ENCODE results near the gene CAMK4.

DNA sequence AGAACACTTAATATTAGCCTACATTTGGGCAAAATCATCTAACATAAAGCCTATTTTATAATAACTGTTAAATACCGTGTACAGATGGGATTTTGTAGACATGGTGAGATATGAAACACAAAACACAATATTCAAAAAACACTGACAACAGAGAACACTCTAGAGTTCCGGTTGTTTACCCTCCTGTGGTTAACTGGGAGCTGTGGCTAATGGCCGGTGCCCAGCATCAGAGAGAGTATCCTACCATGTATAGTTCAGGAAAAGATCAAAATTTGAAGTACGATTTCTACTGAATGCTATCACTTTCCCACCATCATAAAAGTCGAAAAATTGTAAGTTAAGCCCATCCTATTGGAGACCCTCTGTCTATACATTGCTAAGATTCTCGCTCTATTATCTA lies 2.4 kb downstream of the CAMK4 start:
- TF ChIP-seq POLR2AphosphoS5 (IDR thresholded peaks at IDR 0.05; ENCODE audit: low read depth) (no peak), EZH2 (IDR thresholded peaks at IDR 0.05; ENCODE audit: low read depth, unreplicated experiment) (no peak), CREB1 (CRISPR knock-in tag; IDR thresholded peaks at IDR 0.05; ENCODE audit: low read depth) (no peak), EZH2phosphoT487 (IDR thresholded peaks at IDR 0.05; ENCODE audit: unreplicated experiment) (no peak), ZNF331 (CRISPR knock-in tag; IDR thresholded peaks at IDR 0.05; ENCODE audit: low read depth) (no peak), NANOG (IDR thresholded peaks at IDR 0.05; ENCODE audit: borderline replicate concordance) (no peak), JUNB (IDR thresholded peaks at IDR 0.05; ENCODE audit: unreplicated experiment) (no peak)
- TF ChIP-seq, protein P1, sequence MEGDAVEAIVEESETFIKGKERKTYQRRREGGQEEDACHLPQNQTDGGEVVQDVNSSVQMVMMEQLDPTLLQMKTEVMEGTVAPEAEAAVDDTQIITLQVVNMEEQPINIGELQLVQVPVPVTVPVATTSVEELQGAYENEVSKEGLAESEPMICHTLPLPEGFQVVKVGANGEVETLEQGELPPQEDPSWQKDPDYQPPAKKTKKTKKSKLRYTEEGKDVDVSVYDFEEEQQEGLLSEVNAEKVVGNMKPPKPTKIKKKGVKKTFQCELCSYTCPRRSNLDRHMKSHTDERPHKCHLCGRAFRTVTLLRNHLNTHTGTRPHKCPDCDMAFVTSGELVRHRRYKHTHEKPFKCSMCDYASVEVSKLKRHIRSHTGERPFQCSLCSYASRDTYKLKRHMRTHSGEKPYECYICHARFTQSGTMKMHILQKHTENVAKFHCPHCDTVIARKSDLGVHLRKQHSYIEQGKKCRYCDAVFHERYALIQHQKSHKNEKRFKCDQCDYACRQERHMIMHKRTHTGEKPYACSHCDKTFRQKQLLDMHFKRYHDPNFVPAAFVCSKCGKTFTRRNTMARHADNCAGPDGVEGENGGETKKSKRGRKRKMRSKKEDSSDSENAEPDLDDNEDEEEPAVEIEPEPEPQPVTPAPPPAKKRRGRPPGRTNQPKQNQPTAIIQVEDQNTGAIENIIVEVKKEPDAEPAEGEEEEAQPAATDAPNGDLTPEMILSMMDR (conservative IDR thresholded peaks at IDR 0.05; ENCODE audit: low read depth in 2 of 2): no peak
- TF ChIP-seq, protein P2, sequence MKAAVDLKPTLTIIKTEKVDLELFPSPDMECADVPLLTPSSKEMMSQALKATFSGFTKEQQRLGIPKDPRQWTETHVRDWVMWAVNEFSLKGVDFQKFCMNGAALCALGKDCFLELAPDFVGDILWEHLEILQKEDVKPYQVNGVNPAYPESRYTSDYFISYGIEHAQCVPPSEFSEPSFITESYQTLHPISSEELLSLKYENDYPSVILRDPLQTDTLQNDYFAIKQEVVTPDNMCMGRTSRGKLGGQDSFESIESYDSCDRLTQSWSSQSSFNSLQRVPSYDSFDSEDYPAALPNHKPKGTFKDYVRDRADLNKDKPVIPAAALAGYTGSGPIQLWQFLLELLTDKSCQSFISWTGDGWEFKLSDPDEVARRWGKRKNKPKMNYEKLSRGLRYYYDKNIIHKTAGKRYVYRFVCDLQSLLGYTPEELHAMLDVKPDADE (IDR thresholded peaks at IDR 0.05): no peak
- TF ChIP-seq, protein P3, sequence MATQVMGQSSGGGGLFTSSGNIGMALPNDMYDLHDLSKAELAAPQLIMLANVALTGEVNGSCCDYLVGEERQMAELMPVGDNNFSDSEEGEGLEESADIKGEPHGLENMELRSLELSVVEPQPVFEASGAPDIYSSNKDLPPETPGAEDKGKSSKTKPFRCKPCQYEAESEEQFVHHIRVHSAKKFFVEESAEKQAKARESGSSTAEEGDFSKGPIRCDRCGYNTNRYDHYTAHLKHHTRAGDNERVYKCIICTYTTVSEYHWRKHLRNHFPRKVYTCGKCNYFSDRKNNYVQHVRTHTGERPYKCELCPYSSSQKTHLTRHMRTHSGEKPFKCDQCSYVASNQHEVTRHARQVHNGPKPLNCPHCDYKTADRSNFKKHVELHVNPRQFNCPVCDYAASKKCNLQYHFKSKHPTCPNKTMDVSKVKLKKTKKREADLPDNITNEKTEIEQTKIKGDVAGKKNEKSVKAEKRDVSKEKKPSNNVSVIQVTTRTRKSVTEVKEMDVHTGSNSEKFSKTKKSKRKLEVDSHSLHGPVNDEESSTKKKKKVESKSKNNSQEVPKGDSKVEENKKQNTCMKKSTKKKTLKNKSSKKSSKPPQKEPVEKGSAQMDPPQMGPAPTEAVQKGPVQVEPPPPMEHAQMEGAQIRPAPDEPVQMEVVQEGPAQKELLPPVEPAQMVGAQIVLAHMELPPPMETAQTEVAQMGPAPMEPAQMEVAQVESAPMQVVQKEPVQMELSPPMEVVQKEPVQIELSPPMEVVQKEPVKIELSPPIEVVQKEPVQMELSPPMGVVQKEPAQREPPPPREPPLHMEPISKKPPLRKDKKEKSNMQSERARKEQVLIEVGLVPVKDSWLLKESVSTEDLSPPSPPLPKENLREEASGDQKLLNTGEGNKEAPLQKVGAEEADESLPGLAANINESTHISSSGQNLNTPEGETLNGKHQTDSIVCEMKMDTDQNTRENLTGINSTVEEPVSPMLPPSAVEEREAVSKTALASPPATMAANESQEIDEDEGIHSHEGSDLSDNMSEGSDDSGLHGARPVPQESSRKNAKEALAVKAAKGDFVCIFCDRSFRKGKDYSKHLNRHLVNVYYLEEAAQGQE (IDR thresholded peaks at IDR 0.05; ENCODE audit: unreplicated experiment): no peak
